H9 (cell line): ENCODE measurements around the gene IMPACT. TPM values are rescaled to one million over a fixed set of nuclear protein-coding genes. Genes with fewer than 3 reads are reported as not detected.

ENCODE experiments used
- DNase-seq: peaks from one replicate; pipeline ENCODE4 v3.0.0-alpha.2; 2017
- H2AFZ ChIP-seq: one replicate; pipeline ENCODE4 v1.6.1; 2013; ENCODE audit warnings: mild to moderate bottlenecking, low read length, control low read depth, moderate library complexity
- H2AK5ac ChIP-seq: 2 replicates; pipeline ENCODE4 v1.6.1; 2013; ENCODE audit warnings: low read length, control low read depth, mixed read lengths; ENCODE audit not compliant: insufficient read length
- H2BK120ac ChIP-seq: one replicate; pipeline ENCODE4 v1.6.1; 2013; ENCODE audit warnings: low read depth, mild to moderate bottlenecking, low read length, control low read depth, inconsistent platforms; ENCODE audit not compliant: poor library complexity, severe bottlenecking
- H2BK12ac ChIP-seq: 2 replicates; pipeline ENCODE4 v1.6.1; 2013; ENCODE audit warnings: low read length, control low read depth, mixed read lengths, low read depth; ENCODE audit not compliant: insufficient read length
- H2BK15ac ChIP-seq: 2 replicates; pipeline ENCODE4 v1.6.1; 2013; ENCODE audit warnings: low read depth, low read length, control low read depth
- H2BK20ac ChIP-seq: one replicate; pipeline ENCODE4 v1.6.1; 2013; ENCODE audit warnings: low read depth, mild to moderate bottlenecking, low read length, control low read depth, inconsistent platforms; ENCODE audit not compliant: poor library complexity, severe bottlenecking
- H2BK5ac ChIP-seq: 2 replicates; pipeline ENCODE4 v1.6.1; 2013; ENCODE audit warnings: low read length, control low read depth, mixed read lengths; ENCODE audit not compliant: insufficient read length
- H3K14ac ChIP-seq: 2 replicates; pipeline ENCODE4 v1.6.1; 2013; ENCODE audit warnings: low read length, control low read depth; ENCODE audit not compliant: insufficient read depth
- H3K18ac ChIP-seq: 2 replicates; pipeline ENCODE4 v1.6.1; 2013; ENCODE audit warnings: low read depth, mild to moderate bottlenecking, mixed read lengths, low read length, control low read depth; ENCODE audit not compliant: insufficient read length
- H3K23ac ChIP-seq: 2 replicates; pipeline ENCODE4 v1.6.1; 2013; ENCODE audit warnings: low read length, control low read depth, mixed read lengths, low read depth; ENCODE audit not compliant: insufficient read length
- H3K23me2 ChIP-seq: 2 replicates; pipeline ENCODE4 v1.6.1; 2013; ENCODE audit warnings: low read depth, mild to moderate bottlenecking, mixed read lengths, low read length, control low read depth; ENCODE audit not compliant: insufficient read length, poor library complexity, severe bottlenecking
- H3K27ac ChIP-seq: 2 replicates; pipeline ENCODE4 v1.5.1; 2013; ENCODE audit warnings: low read length, control low read depth, mixed read lengths, low read depth; ENCODE audit not compliant: insufficient read length
- H3K27me3 ChIP-seq: 2 replicates; pipeline ENCODE4 v1.6.1; 2013; ENCODE audit warnings: low read length, control low read depth, inconsistent platforms; ENCODE audit not compliant: insufficient read depth
- H3K4ac ChIP-seq: 2 replicates; pipeline ENCODE4 v1.6.1; 2013; ENCODE audit warnings: low read depth, mild to moderate bottlenecking, control low read depth, inconsistent platforms, low read length, moderate library complexity
- H3K4me1 ChIP-seq: 2 replicates; pipeline ENCODE4 v1.6.1; 2013; ENCODE audit warnings: low read length, control low read depth, inconsistent platforms; ENCODE audit not compliant: insufficient read depth
- H3K4me2 ChIP-seq: 2 replicates; pipeline ENCODE4 v1.6.1; 2013; ENCODE audit warnings: low read length, control low read depth, mixed read lengths; ENCODE audit not compliant: insufficient read length, insufficient read depth
- H3K56ac ChIP-seq: 2 replicates; pipeline ENCODE4 v1.6.1; 2013; ENCODE audit warnings: low read depth, mild to moderate bottlenecking, mixed read lengths, low read length, control low read depth; ENCODE audit not compliant: insufficient read length
- H3K79me1 ChIP-seq: 2 replicates; pipeline ENCODE4 v1.6.1; 2013; ENCODE audit warnings: low read depth, mild to moderate bottlenecking, moderate library complexity, low read length, control low read depth, inconsistent platforms; ENCODE audit not compliant: insufficient read depth, poor library complexity, severe bottlenecking
- H3K79me2 ChIP-seq: 2 replicates; pipeline ENCODE4 v1.6.1; 2013; ENCODE audit warnings: low read length, control low read depth, inconsistent platforms; ENCODE audit not compliant: insufficient read depth
- H3K9ac ChIP-seq: 2 replicates; pipeline ENCODE4 v1.6.1; 2013; ENCODE audit warnings: low read length, control low read depth, mixed read lengths; ENCODE audit not compliant: insufficient read length; ENCODE audit errors: extremely low read depth
- H3K9me3 ChIP-seq: one replicate; pipeline ENCODE4 v1.6.1; 2013; ENCODE audit warnings: low read depth, low read length, inconsistent platforms; ENCODE audit not compliant: control insufficient read depth
- H3T11ph ChIP-seq: one replicate; pipeline ENCODE4 v1.6.1; 2013; ENCODE audit warnings: mild to moderate bottlenecking, low read length, control low read depth, inconsistent platforms
- H4K20me1 ChIP-seq: one replicate; pipeline ENCODE4 v1.6.1; 2013; ENCODE audit not compliant: control insufficient read depth, insufficient read length, insufficient read depth
- H4K5ac ChIP-seq: 2 replicates; pipeline ENCODE4 v1.6.1; 2013; ENCODE audit warnings: low read depth, mild to moderate bottlenecking, mixed read lengths, low read length, control low read depth; ENCODE audit not compliant: insufficient read length
- H4K8ac ChIP-seq: replicated peaks from 2 replicates; pipeline ENCODE4 v1.6.1; 2013; ENCODE audit warnings: low read length, control low read depth, mixed read lengths, low read depth; ENCODE audit not compliant: insufficient read length
- H4K91ac ChIP-seq: 2 replicates; pipeline ENCODE4 v1.6.1; 2013; ENCODE audit warnings: low read depth, mild to moderate bottlenecking, moderate library complexity, mixed read lengths, low read length, control low read depth; ENCODE audit not compliant: insufficient read length
- H3K27ac Mint-ChIP-seq, 3 experiments: 2 replicates in 2 of 3; 3 replicates in 1 of 3; pipeline ENCODE4 v1.8.0; 2020 to 2021; ENCODE audit warnings: mixed read lengths in 3 of 3, mild to moderate bottlenecking in 1 of 3, moderate library complexity in 1 of 3
- H3K27me3 Mint-ChIP-seq: 2 replicates; pipeline ENCODE4 v1.8.0; 2021; ENCODE audit warnings: low read depth, mild to moderate bottlenecking, moderate library complexity, mixed read lengths
- H3K36me3 Mint-ChIP-seq, 3 experiments: 2 replicates in 2 of 3; 3 replicates in 1 of 3; pipeline ENCODE4 v1.8.0; 2020 to 2021; ENCODE audit warnings: low read depth in 3 of 3, mixed read lengths in 3 of 3; ENCODE audit not compliant: insufficient read depth in 1 of 3
- H3K4me1 Mint-ChIP-seq, 2 experiments: 2 replicates each; pipeline ENCODE4 v1.8.0; 2020; ENCODE audit warnings: mixed read lengths in 2 of 2
- H3K4me3 Mint-ChIP-seq, 2 experiments: 2 replicates in 1 of 2; 3 replicates in 1 of 2; pipeline ENCODE4 v1.8.0; 2020 to 2021; ENCODE audit warnings: mild to moderate bottlenecking in 2 of 2, mixed read lengths in 2 of 2, moderate library complexity in 1 of 2
- H3K9me3 Mint-ChIP-seq, 2 experiments: 2 replicates in 1 of 2; 3 replicates in 1 of 2; pipeline ENCODE4 v1.8.0; 2020; ENCODE audit warnings: mild to moderate bottlenecking in 2 of 2, mixed read lengths in 2 of 2, moderate library complexity in 1 of 2
- CTCF ChIP-seq: fragments of 200-600 bp; sonication (generic); conservative IDR thresholded peaks from 3 replicates; pipeline ENCODE4 v1.8.0; 2021; ENCODE audit warnings: antibody characterized with exemption, mild to moderate bottlenecking
- WGBS: extraction: QIAGEN DNeasy Blood & Tissue Kit; methylation state at CpG from one replicate; pipeline ENCODE4 v1.1.7; 2013; ENCODE audit warnings: missing lambda C conversion rate, low lambda C conversion rate, mixed read lengths; ENCODE audit not compliant: insufficient read length; ENCODE audit errors: extremely low coverage; 5-methylcytosine and 5-hydroxymethylcytosine counted together
- total RNA-seq: library from RNA; stranded (reverse); gene quantifications from 2 replicates; pipeline ENCODE4 v1.2.1, GENCODE V29; 2021

Gene IMPACT
- total RNA-seq, 1 experiment from 2014 or later: 41.9 TPM

- no peak overlapping the region for H3T11ph ChIP-seq
Observed at GRCh38 chr18:24446453-24446852, 20.0 kb downstream of the IMPACT start.

More at GRCh38 chr18:24446453-24446852, 20.0 kb downstream of the IMPACT start:
- Mint-ChIP-seq H3K9me3 (no peaks in the 10 kb centered on the region), H3K4me3 (no peak overlapping the region), H3K27ac (no peak overlapping the region), H3K36me3 (peaks cover 11 to 69% (median 66%) of the 10 kb centered on the region in 3 experiments; a peak in 6 of 7 replicates), H3K4me1 (no peaks in the 10 kb centered on the region), H3K27me3 (no peaks in the 10 kb centered on the region)
- H3K23me2 ChIP-seq: no peaks in the 10 kb centered on the region
- H3K56ac ChIP-seq: no peak overlapping the region
- no CpG with 5 or more reads among the region's 1 CpG for WGBS
- no peak overlapping the region for H2BK12ac ChIP-seq
- H3K27me3 ChIP-seq: no peaks in the 10 kb centered on the region
- H3K79me2 ChIP-seq: no peaks in the 10 kb centered on the region
- no peak for DNase-seq
- H2BK20ac ChIP-seq: no peak overlapping the region
- no peak overlapping the region for H3K18ac ChIP-seq
- no peak overlapping the region for H4K8ac ChIP-seq
- no peak overlapping the region for H3K4me2 ChIP-seq
- no peak overlapping the region for H2AK5ac ChIP-seq
- no peak overlapping the region for H3K9ac ChIP-seq
- no peaks in the 10 kb centered on the region for H3K4me1 ChIP-seq
- no peak overlapping the region for H2BK5ac ChIP-seq
- H4K5ac ChIP-seq: no peak overlapping the region
- H3K14ac ChIP-seq: no peak overlapping the region
- H4K20me1 ChIP-seq: no peaks in the 10 kb centered on the region
- no peaks in the 10 kb centered on the region for H3K9me3 ChIP-seq
- no peaks in the 10 kb centered on the region for H3K79me1 ChIP-seq
- no peak for TF ChIP-seq CTCF
- no peak overlapping the region for H2BK15ac ChIP-seq
- H2BK120ac ChIP-seq: no peak overlapping the region
- no peak overlapping the region for H2AFZ ChIP-seq
- no peak overlapping the region for H3K4ac ChIP-seq
- no peak overlapping the region for H4K91ac ChIP-seq
- H3K27ac ChIP-seq: no peak overlapping the region
- H3K23ac ChIP-seq: no peak overlapping the region
